IMR-90 (cell line): ENCODE results near the gene ZSCAN18. TPM values are rescaled to one million over a fixed set of nuclear protein-coding genes. Genes with fewer than 3 reads are reported as not detected.

ENCODE experiments used
- ATAC-seq: fragments of 200-7000 bp; cut with Tn5 transposase; 2 replicates; pipeline ENCODE4 v1.9.1; 2020; ENCODE audit warnings: low read depth, mild to moderate bottlenecking, moderate library complexity
- BruUV-seq: library from RNA; stranded (reverse); fragments of 400-500 nt; replicated peaks from 2 replicates; lab custom pipeline; 2021; lab: Mats Ljungman, UMichigan
- CTCF ChIA-PET: fragments of 300-600 bp; formaldehyde crosslinking; extraction: SDS; loops from one replicate; lab custom pipeline; 2021; ENCODE audit warnings: antibody characterized with exemption; lab: Yijun Ruan, JAX
- POLR2A ChIA-PET: fragments of 300-600 bp; sonication (Branson Sonifier 250); formaldehyde crosslinking; loops from one replicate; lab custom pipeline; 2022; ENCODE audit warnings: antibody characterized with exemption; ENCODE audit not compliant: unreplicated experiment; lab: Charles Lee
- DNase-seq: peaks from one replicate; pipeline ENCODE4 v3.0.0; 2013
- H2AFZ ChIP-seq: replicated peaks from 2 replicates; pipeline ENCODE3; 2013; ENCODE audit warnings: low read length, mild to moderate bottlenecking; ENCODE audit not compliant: poor library complexity
- H2AK5ac ChIP-seq: 2 replicates; pipeline ENCODE4 v1.6.1; 2013; ENCODE audit warnings: low read depth, low read length, inconsistent platforms
- H2AK9ac ChIP-seq: replicated peaks from 2 replicates; pipeline ENCODE3; 2013; ENCODE audit warnings: mild to moderate bottlenecking, low read depth, low read length, moderate library complexity; ENCODE audit not compliant: poor library complexity
- H2BK120ac ChIP-seq: 2 replicates; pipeline ENCODE4 v1.6.1; 2013; ENCODE audit warnings: low read depth, low read length, inconsistent platforms
- H2BK15ac ChIP-seq: 3 replicates; pipeline ENCODE4 v1.6.1; 2013; ENCODE audit warnings: low read depth, low read length, inconsistent platforms
- H2BK20ac ChIP-seq: 2 replicates; pipeline ENCODE4 v1.6.1; 2013; ENCODE audit warnings: low read depth, mild to moderate bottlenecking, inconsistent platforms, low read length, moderate library complexity
- H2BK5ac ChIP-seq: 2 replicates; pipeline ENCODE4 v1.6.1; 2013; ENCODE audit warnings: mild to moderate bottlenecking, low read depth, low read length, inconsistent platforms; ENCODE audit not compliant: poor library complexity, severe bottlenecking
- H3K14ac ChIP-seq: replicated peaks from 2 replicates; pipeline ENCODE4 v1.6.1; 2013; ENCODE audit warnings: low read depth, low read length, inconsistent platforms
- H3K18ac ChIP-seq: 2 replicates; pipeline ENCODE4 v1.6.1; 2013; ENCODE audit warnings: low read depth, low read length, control low read depth
- H3K23ac ChIP-seq: 2 replicates; pipeline ENCODE4 v1.6.1; 2013; ENCODE audit warnings: low read depth, low read length, inconsistent platforms
- H3K27ac ChIP-seq: 2 replicates; pipeline ENCODE4 v1.5.1; 2013; ENCODE audit warnings: mild to moderate bottlenecking, control low read depth, low read length; ENCODE audit not compliant: insufficient read depth
- H3K27me3 ChIP-seq: 2 replicates; pipeline ENCODE4 v1.6.1; 2013; ENCODE audit warnings: low read length; ENCODE audit not compliant: control insufficient read depth, insufficient read depth
- H3K36me3 ChIP-seq: 2 replicates; pipeline ENCODE4 v1.6.1; 2013; ENCODE audit warnings: low read length, mixed read lengths; ENCODE audit not compliant: control insufficient read depth, insufficient read depth
- H3K4ac ChIP-seq: 2 replicates; pipeline ENCODE4 v1.6.1; 2013; ENCODE audit warnings: low read depth, low read length, inconsistent platforms
- H3K4me1 ChIP-seq: 2 replicates; pipeline ENCODE4 v1.6.1; 2013; ENCODE audit warnings: low read length, mixed read lengths; ENCODE audit not compliant: control insufficient read depth, insufficient read depth
- H3K4me2 ChIP-seq: 2 replicates; pipeline ENCODE4 v1.6.1; 2013; ENCODE audit warnings: low read depth, mild to moderate bottlenecking, control low read depth, low read length, moderate library complexity
- H3K4me3 ChIP-seq: 2 replicates; pipeline ENCODE4 v1.5.1; 2013; ENCODE audit warnings: low read depth, mild to moderate bottlenecking, control low read depth, low read length, moderate library complexity; ENCODE audit not compliant: insufficient read depth
- H3K56ac ChIP-seq: 2 replicates; pipeline ENCODE4 v1.6.1; 2013; ENCODE audit warnings: low read length, inconsistent platforms; ENCODE audit not compliant: insufficient read depth; ENCODE audit errors: extremely low read depth
- H3K79me1 ChIP-seq, 2 experiments: 2 replicates each; pipeline ENCODE4 v1.6.1; 2013; ENCODE audit warnings: low read length in 2 of 2, inconsistent platforms in 1 of 2, low read depth in 1 of 2
- H3K9ac ChIP-seq: 2 replicates; pipeline ENCODE4 v1.6.1; 2013; ENCODE audit warnings: low read depth, low read length, control low read depth
- H3K9me1 ChIP-seq: 2 replicates; pipeline ENCODE4 v1.6.1; 2013; ENCODE audit warnings: low read length, inconsistent platforms; ENCODE audit not compliant: insufficient read depth
- H3K9me3 ChIP-seq: 2 replicates; pipeline ENCODE4 v1.6.1; 2013; ENCODE audit warnings: low read length; ENCODE audit not compliant: control insufficient read depth, insufficient read depth
- H4K20me1 ChIP-seq: 2 replicates; pipeline ENCODE4 v1.6.1; 2013; ENCODE audit warnings: low read length, inconsistent platforms; ENCODE audit not compliant: insufficient read depth
- H4K5ac ChIP-seq: 2 replicates; pipeline ENCODE4 v1.6.1; 2013; ENCODE audit warnings: mild to moderate bottlenecking, low read depth, low read length, control low read depth
- H4K8ac ChIP-seq, 2 experiments: 2 replicates each; pipeline ENCODE4 v1.6.1; 2013; ENCODE audit warnings: low read depth in 2 of 2, low read length in 2 of 2, control low read depth in 1 of 2, inconsistent platforms in 1 of 2
- H4K91ac ChIP-seq: 2 replicates; pipeline ENCODE4 v1.6.1; 2013; ENCODE audit warnings: low read depth, low read length, inconsistent platforms; ENCODE audit not compliant: insufficient read depth
- BHLHE40 ChIP-seq: fragments of 150-350 bp; IDR thresholded peaks from 2 replicates; pipeline ENCODE4 v1.6.1; 2016; ENCODE audit warnings: mild to moderate bottlenecking, low read depth, low read length
- CHD1 ChIP-seq: IDR thresholded peaks from 2 replicates; pipeline ENCODE4 v1.6.1; 2012; ENCODE audit warnings: low read depth, low read length, improper control_type of control experiment
- ELK1 ChIP-seq: fragments of 150-350 bp; IDR thresholded peaks from 2 replicates; pipeline ENCODE4 v1.6.1; 2016; ENCODE audit warnings: low read depth, mild to moderate bottlenecking, low read length, moderate library complexity, borderline replicate concordance
- FOS ChIP-seq: fragments of 150-350 bp; IDR thresholded peaks from 2 replicates; pipeline ENCODE4 v1.6.1; 2016; ENCODE audit warnings: low read depth, low read length
- MAFK ChIP-seq: IDR thresholded peaks from 2 replicates; pipeline ENCODE4 v1.6.1; 2012; ENCODE audit warnings: low read depth, low read length, improper control_type of control experiment
- NFE2L2 ChIP-seq: fragments of 150-350 bp; IDR thresholded peaks from 2 replicates; pipeline ENCODE4 v1.6.1; 2016; ENCODE audit warnings: low read depth, mild to moderate bottlenecking, low read length
- POLR2A ChIP-seq: IDR thresholded peaks from 2 replicates; pipeline ENCODE4 v1.6.1; 2012; ENCODE audit warnings: mild to moderate bottlenecking, low read depth, low read length
- RAD21 ChIP-seq: IDR thresholded peaks from 2 replicates; pipeline ENCODE4 v1.6.1; 2012; ENCODE audit warnings: low read length, improper control_type of control experiment
- WGBS, 2 experiments: methylation state at CpG; one replicate each; pipeline versions ENCODE4 v1.1.5 to v1.1.7; 2013; ENCODE audit warnings: missing lambda C conversion rate in 2 of 2; ENCODE audit not compliant: insufficient read length in 1 of 2; ENCODE audit errors: extremely low coverage in 2 of 2; 5-methylcytosine and 5-hydroxymethylcytosine counted together
- dilution Hi-C: fragments of 300-500 bp; cut with HindIII; formaldehyde crosslinking; loops from one replicate; pipeline ENCODE4 v1.14.3; 2018; ENCODE audit warnings: low sequenced_read_pairs; ENCODE audit not compliant: unreplicated experiment
- in situ Hi-C: fragments of 300-500 bp; cut with MboI; formaldehyde crosslinking; loops from 3 replicates; pipeline ENCODE4 v1.14.3; 2019; ENCODE audit warnings: low sequenced_read_pairs, inconsistent platforms, mixed read lengths
- intact Hi-C: fragments of 100-400 bp; cut with micrococcal nuclease; formaldehyde crosslinking; loops from 2 replicates; pipeline ENCODE4 v1.10.0; 2022
- polyA plus RNA-seq, 3 experiments: library from polyadenylated mRNA; depleted of rRNA; stranded (reverse); fragments of >200 nt; gene quantifications; 2 replicates each; pipeline ENCODE4 v1.2.3, GENCODE V29; 2012; ENCODE audit warnings: low replicate concordance in 1 of 3
- total RNA-seq: library from RNA; depleted of rRNA; stranded (reverse); fragments of >200 nt; gene quantifications from 2 replicates; pipeline ENCODE4 v1.2.3, GENCODE V29; 2012

Gene ZSCAN18
- total and polyA plus RNA-seq, 2 of the 4 experiments (the other 2 are of a cell fraction) = 3.0 to 8.2 TPM

- WGBS, 2 experiments = no CpG with 5 or more reads among the region's 3 CpGs
- Histone ChIP-seq H3K4me1 (no peaks in the 10 kb centered on the region), H4K91ac (no peak overlapping the region), H4K5ac (no peak overlapping the region), H3K27ac (no peak overlapping the region), H3K4me2 (no peak overlapping the region), H3K14ac (no peak overlapping the region), H2AFZ (no peak overlapping the region), H3K36me3 (peaks cover 59% of the 10 kb centered on the region), H3K4ac (no peak overlapping the region), H4K20me1 (no peaks in the 10 kb centered on the region), H3K23ac (no peak overlapping the region), H3K56ac (no peak overlapping the region), H3K9ac (no peak overlapping the region), H3K18ac (no peak overlapping the region), H2BK120ac (no peak overlapping the region), H3K79me1 (peaks cover 0 to 7% of the 10 kb centered on the region in 2 experiments; a peak in 2 of 4 replicates), H2BK15ac (no peak overlapping the region), H2BK20ac (no peak overlapping the region), H2AK9ac (no peak overlapping the region), H3K4me3 (no peak overlapping the region), H2BK5ac (no peak overlapping the region), H3K27me3 (no peaks in the 10 kb centered on the region), H4K8ac (no peak overlapping the region), H3K9me1 (no peaks in the 10 kb centered on the region), H2AK5ac (no peak overlapping the region), H3K9me3 (peaks cover 92% of the 10 kb centered on the region)
- ChIA-PET CTCF (interaction anchor here (0.6 kb wide), 1 partner anchor 11 kb away, joined by 3 read pairs; no protein-coding TSS in a partner anchor), POLR2A (no interaction called here)
- dilution Hi-C loops (no loop called here), in situ Hi-C loops (no loop called here), intact Hi-C loops (no loop called here)
- no peak for ATAC-seq
- no TSS peak for BruUV-seq
- no peak for DNase-seq
- TF ChIP-seq NFE2L2 = no peak
- no peak for TF ChIP-seq POLR2A
- no peak for TF ChIP-seq CHD1
- TF ChIP-seq FOS = no peak
- no peak for TF ChIP-seq ELK1
- TF ChIP-seq RAD21 = no peak
- TF ChIP-seq MAFK = peak; percentile 27; the same call in 1 of the 2 replicates
- TF ChIP-seq BHLHE40 = no peak
These were observed 31.3 kb upstream of the ZSCAN18 start for GRCh38 chr19:58129284-58129683.
